CD4-positive, alpha-beta T cell treated with Interleukin-12 subunit alpha and Interleukin-12 subunit beta, for 1 hour (primary cell): Measurements from ENCODE around the gene MCRS1.
"Not testable (repeated sequence)": the region's sequence is repeated elsewhere in the genome, so short reads cannot be mapped to it uniquely, and the experiment has no call there.

Experiments used
- DNase-seq: peaks from one replicate; pipeline ENCODE4 v3.0.0-alpha.2; 2020

Gene MCRS1

DNA sequence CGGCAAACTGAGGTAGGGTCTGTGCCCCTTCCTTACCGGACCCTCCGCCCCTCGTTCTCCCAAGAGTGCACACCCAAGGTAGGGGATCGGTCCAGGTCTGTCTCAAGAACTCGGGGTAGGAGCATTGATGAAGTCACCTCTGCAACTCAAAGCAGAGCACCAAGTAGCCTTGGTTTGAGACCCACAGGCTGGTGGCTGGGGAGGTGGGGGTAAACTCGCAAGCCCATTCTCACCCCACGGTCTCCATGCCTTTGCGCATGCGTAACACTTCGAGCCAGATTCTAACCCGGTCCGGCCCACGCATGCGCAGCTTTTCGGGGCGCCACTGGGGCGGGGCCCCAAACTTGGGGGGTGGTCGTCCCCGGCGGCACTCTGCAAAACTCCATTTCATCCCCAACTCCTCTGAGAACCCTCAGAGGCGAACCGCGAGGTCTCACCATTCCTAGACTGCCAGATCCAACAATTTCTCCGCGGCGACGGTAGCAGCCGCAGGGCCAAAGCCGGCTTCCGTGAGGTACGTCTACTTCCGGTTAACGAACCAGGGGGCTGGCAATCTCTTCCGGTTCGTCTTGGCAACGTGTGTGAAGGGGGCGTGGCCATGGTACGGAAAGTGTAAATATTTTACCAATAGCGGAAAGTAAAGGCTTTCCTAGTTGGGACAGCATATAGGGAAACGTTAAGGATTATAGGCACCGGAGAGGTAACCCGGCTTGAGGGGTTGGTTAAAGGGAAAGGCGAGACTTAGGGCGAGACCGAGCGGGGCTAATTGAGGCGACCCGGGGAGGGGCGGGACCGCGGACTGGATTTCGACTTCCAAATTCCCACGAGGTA lies at the start of gene MCRS1:
MCRS1 (minus strand) TSS at position 532 of the 831 bp plus-strand sequence. CDS start 1,411 bp downstream, outside the sequence.
- peak; percentile 91 for DNase-seq

GRCh38 chr12:49616533-49617219 lies 48.7 kb upstream of the MCRS1 start:
- no peak for DNase-seq

DNA sequence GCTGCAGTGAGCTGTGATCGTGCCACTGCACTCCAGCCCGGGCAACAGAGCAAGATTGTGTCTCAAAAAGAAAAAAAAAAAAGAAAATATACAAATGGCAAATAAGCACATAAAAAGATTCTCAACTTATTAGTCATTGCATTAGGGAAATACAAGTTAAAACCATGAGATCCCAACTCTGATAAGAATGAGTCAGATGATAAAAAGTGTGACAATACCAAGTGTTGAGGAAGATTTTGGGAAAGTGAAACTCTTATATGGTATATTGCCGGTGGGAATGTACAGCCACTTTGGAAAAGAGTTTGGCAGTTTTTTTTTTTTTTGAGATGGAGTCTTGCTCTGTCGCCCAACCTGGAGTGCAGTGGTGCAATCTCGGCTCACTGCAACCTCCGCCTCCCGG lies 47.8 kb upstream of the MCRS1 start:
- DNase-seq, result no peak

- DNase-seq, result no peak
Observed at GRCh38 chr12:49612210-49612609, 44.3 kb upstream of the MCRS1 start.

DNA sequence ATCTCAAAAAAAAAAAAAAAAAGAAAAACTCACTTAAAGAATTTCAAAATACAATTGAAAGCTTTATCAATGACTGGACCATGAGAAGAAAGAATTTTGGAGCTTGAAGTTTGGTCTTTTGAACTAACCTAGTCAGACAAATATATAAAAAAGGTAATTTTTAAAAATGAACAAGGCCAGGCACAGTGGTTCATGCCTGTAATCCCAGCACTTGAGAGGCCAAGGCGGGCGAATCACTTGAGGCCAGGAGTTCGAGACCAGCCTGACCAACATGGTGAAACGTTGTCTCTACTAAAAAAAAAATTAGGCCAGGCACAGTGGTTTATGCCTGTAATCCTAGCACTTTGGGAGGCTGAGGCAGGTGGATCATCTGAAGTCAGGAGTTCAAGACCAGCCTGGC lies 42.8 kb upstream of the MCRS1 start:
- DNase-seq, result not testable (repeated sequence)

DNA sequence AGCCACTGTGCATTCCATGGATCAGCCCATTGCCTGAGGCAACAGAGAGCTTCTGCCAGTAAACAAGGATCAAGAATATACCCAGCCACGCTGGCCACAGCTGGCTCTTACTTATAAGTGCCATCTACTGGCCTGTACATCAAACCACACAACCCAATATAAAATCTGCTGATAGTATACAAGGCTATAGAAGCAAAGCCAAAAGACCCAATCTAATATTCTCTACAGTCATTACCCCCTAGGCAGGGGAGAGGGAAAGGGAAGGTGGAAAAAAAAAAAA lies 41.9 kb upstream of the MCRS1 start:
- DNase-seq, result no peak

GRCh38 chr12:49609059-49609874 lies 41.3 kb upstream of the MCRS1 start:
- DNase-seq, result no peak

DNA sequence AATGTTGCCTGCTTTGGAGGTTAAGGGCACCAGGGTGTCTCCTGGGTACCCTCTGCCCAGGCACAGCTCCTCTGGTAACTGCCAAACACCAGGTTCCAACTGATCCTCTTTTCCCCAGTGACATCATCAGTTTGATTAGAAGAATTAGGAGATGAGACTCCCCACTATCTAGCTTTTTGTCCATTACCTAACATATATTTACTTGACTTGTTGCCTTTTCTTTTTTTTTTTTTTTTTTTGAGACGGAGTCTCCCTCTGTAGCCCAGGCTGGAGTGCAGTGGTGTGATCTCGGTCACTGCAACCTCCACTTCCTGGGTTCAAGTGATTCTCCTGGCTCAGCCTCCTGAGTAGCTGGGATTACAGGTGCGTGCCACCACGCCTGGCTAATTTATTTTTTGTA lies 37.6 kb upstream of the MCRS1 start, which contains the start of gene FAM186B:
FAM186B (minus strand) TSS at position 101 of the 400 bp plus-strand sequence. CDS start 162 bp downstream, outside the sequence.
- not testable (repeated sequence) for DNase-seq

GRCh38 chr12:49604856-49605255 lies 36.9 kb upstream of the MCRS1 start:
- DNase-seq, result no peak

DNA sequence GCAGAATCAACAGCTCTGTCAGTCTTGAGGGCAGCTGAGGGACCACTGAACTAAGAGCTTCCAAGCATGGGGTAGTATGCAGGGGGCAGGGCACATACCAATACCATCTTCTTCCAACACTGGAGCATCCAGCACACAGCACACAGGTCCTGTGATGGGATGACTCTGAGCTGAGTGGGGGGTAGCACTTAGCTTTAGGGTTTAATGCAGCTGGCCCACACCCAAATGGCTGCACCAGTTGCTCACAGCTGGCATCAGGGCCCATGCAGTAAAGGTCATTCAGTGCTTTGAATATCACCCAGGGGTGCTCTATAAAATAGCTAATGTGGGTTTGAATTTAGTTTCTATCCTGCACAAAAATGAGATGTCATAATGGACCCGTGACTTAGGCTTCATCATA lies 35.8 kb upstream of the MCRS1 start:
- DNase-seq, result no peak

GRCh38 chr12:49599961-49600360 lies 32.0 kb upstream of the MCRS1 start:
- DNase-seq, result no peak

GRCh38 chr12:49598527-49598926 lies 30.6 kb upstream of the MCRS1 start:
- no peak for DNase-seq

- DNase-seq, result no peak
Observed at GRCh38 chr12:49588721-49589516, 21.0 kb upstream of the MCRS1 start.

- no peak for DNase-seq
Observed at GRCh38 chr12:49588281-49588680, 20.3 kb upstream of the MCRS1 start.

- no peak for DNase-seq
Observed at GRCh38 chr12:49587174-49587908, 19.4 kb upstream of the MCRS1 start.

- no peak for DNase-seq
Observed at GRCh38 chr12:49585477-49586459, 17.8 kb upstream of the MCRS1 start.

DNA sequence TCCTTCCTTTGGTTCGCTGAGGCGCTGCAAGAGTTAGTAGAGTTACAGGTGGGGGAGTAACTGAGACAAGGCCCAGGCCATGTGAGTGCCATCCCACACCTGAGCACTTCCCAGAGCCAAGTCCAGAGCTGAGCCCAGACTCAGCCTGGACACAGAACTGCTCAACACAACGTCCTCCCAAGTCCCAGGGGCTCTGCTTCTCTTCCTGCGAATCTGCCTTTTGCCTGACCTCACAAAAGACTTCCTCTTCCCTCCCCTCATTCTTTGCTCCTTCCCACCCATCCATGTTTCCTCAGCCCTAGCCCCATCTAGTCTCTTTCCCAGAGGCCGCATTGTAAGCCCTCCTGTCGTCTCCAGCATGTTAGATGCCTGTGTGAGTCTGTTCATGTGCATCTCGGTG lies 16.6 kb upstream of the MCRS1 start:
- DNase-seq, result no peak

DNA sequence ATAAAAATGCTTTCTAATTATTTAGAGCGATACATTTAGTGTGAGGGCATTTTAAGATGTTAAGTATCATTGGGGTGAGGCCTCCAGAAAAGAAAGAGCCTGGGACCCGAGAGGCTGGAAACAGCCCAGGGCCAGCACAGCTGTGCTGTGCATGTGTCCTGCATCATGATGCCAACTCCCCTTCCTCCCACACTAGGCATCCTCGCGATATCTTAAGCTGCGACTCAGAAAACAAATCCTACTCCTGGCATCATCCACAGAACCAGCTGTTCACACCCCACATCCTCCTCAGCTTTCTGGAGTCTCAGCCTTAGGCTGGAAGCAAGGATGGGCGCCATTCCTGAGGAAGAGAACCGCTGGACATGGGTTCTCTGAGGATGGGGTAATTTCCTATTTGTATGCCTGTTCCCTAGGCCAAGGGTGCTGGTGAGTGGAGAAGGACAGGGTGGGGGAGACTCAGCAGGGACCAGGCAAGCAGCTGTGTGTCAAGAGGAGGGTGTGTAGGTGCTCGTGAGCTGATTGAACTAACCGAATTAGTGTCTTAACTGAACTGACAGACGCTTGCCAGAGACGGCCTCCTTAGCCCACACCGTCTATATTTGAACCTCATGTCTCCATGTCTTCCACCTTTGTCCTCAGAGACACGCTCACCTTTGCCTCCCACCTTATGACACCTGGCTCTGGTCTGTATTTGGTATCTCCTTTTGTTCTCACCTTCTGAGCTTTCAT lies 15.6 kb upstream of the MCRS1 start:
- DNase-seq, result no peak

DNA sequence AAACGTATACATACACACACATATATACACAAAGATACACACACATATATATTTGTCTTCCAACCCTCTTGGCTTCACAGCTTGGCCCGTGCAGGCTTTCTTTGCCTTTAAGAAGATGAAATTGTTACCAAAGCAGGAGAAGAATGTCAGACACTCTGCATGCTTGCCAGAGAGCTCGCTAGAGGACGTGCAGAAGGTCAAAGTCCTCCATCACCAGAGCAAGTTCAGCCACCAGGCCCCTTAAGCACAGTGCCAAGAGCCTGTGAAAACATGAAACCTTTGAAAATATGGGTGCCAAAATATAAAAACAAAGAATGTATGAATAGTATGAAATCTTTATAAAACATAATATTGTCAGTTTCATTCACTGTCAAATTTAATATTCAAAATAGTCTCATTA lies 14.9 kb upstream of the MCRS1 start:
- no peak for DNase-seq

GRCh38 chr12:49582201-49582600 lies 14.3 kb upstream of the MCRS1 start:
- no peak for DNase-seq
